Measurements from ENCODE around the gene STRIP2. TPM values are rescaled to one million over a fixed set of nuclear protein-coding genes. Genes with fewer than 3 reads are reported as not detected.

STRIP2 gene
- total RNA-seq, 6 donors from 2014 or later: 1.0 to 5.2 (median 1.7) TPM

GRCh38 chr7:129437190-129437589 lies 3.0 kb downstream of the STRIP2 start:
- WGBS, 2 donors: 96 to 97% methylated on average over 5 of the region's 5 CpGs
- H3K27me3 ChIP-seq: peaks cover 0 to 6% (median 2%) of the 10 kb centered on the region in 4 donors

GRCh38 chr7:129438281-129438838 lies 4.1 kb downstream of the STRIP2 start:
- no peak for DNase-seq
- WGBS, 2 donors: 89 to 94% methylated on average over 6 of the region's 6 CpGs
- Histone ChIP-seq H3K4me1 (peaks cover 8 to 13% (median 11%) of the 10 kb centered on the region in 4 donors), H3K9me3 (no peaks in the 10 kb centered on the region), H3K36me3 (no peaks in the 10 kb centered on the region), H3K27ac (no peak overlapping the region), H3K4me3 (no peak overlapping the region), H3K27me3 (peaks cover 0 to 6% (median 2%) of the 10 kb centered on the region in 4 donors)
- TF ChIP-seq POLR2A (IDR thresholded peaks at IDR 0.05) (no peak), EP300 (IDR thresholded peaks at IDR 0.05) (no peak), POLR2AphosphoS5 (IDR thresholded peaks at IDR 0.05) (no peak)
- TF ChIP-seq, protein P1, sequence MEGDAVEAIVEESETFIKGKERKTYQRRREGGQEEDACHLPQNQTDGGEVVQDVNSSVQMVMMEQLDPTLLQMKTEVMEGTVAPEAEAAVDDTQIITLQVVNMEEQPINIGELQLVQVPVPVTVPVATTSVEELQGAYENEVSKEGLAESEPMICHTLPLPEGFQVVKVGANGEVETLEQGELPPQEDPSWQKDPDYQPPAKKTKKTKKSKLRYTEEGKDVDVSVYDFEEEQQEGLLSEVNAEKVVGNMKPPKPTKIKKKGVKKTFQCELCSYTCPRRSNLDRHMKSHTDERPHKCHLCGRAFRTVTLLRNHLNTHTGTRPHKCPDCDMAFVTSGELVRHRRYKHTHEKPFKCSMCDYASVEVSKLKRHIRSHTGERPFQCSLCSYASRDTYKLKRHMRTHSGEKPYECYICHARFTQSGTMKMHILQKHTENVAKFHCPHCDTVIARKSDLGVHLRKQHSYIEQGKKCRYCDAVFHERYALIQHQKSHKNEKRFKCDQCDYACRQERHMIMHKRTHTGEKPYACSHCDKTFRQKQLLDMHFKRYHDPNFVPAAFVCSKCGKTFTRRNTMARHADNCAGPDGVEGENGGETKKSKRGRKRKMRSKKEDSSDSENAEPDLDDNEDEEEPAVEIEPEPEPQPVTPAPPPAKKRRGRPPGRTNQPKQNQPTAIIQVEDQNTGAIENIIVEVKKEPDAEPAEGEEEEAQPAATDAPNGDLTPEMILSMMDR (IDR thresholded peaks at IDR 0.05): no peak
- no peak for ATAC-seq (ENCODE audit: low FRiP score in 2 of 2)

More at GRCh38 chr7:129437190-129437589, 3.0 kb downstream of the STRIP2 start:
- Histone ChIP-seq H3K36me3 (no peaks in the 10 kb centered on the region), H3K4me3 (no peak overlapping the region), H3K27ac (no peak overlapping the region), H3K4me1 (peaks cover 8 to 16% (median 12%) of the 10 kb centered on the region in 4 donors), H3K9me3 (no peaks in the 10 kb centered on the region)
- no peak for ATAC-seq (ENCODE audit: low FRiP score in 2 of 2)
- no peak for DNase-seq
- TF ChIP-seq, protein P1 (IDR thresholded peaks at IDR 0.05): no peak
- TF ChIP-seq POLR2AphosphoS5 (IDR thresholded peaks at IDR 0.05) (no peak), EP300 (IDR thresholded peaks at IDR 0.05) (no peak), POLR2A (IDR thresholded peaks at IDR 0.05) (no peak)

DNA sequence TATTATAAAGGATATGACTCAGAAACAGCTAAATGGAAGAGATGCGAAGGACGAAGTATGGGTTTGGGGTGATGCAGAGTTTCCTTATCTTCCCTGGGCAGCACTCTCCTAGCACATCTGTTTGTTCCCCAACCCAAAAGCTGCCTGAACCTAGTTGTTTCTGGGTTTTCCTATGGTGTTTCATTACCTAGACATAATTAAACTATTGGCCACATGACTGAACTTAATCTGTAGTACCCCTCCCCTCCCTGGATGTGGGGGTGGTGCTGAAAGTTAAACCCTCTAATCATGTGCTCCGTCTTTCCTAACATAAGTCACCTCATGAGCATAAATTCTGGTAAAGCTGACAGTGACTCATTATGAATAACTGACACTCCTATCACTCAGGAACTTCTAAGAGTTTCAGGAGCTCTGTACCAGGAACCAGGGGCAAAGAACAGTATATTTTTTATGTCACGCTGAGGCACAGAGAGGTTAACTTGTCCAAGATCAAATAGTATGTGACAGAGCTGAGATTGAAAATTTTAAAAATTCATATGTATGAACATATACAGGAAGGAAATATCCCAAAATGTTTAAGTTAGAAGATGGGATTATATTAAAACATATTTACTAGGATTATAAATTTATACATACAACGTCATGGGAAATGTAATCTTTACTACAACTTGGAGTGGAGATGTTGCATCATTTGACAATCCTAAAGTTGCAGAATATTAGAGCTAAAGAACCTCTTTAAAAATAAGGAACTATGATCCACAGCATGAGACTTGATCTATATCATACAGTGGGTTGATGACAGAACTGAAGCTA lies 4.8 kb downstream of the STRIP2 start:
- no peaks in the 10 kb centered on the region for H3K36me3 ChIP-seq
- peaks cover 4 to 9% (median 7%) of the 10 kb centered on the region in 4 donors for H3K4me1 ChIP-seq
- no peak for TF ChIP-seq POLR2AphosphoS5 (IDR thresholded peaks at IDR 0.05)
- TF ChIP-seq, protein P1 (IDR thresholded peaks at IDR 0.05): no peak
- no peak overlapping the region for H3K27ac ChIP-seq
- H3K9me3 ChIP-seq: no peaks in the 10 kb centered on the region
- H3K27me3 ChIP-seq: peaks cover 0 to 6% (median 2%) of the 10 kb centered on the region in 4 donors
- ATAC-seq (ENCODE audit: low FRiP score in 2 of 2): no peak
- H3K4me3 ChIP-seq: no peak overlapping the region
- 64 to 70% methylated on average over 5 of the region's 5 CpGs for WGBS, 2 donors
- no peak for DNase-seq

GRCh38 chr7:129439963-129440625 lies 5.9 kb downstream of the STRIP2 start:
- Histone ChIP-seq H3K27ac (no peak overlapping the region), H3K27me3 (peaks cover 0 to under 1% (median 0%) of the 10 kb centered on the region in 4 donors), H3K4me3 (no peak overlapping the region), H3K9me3 (no peaks in the 10 kb centered on the region), H3K36me3 (no peaks in the 10 kb centered on the region), H3K4me1 (peaks cover 0 to 3% (median 1%) of the 10 kb centered on the region in 4 donors)
- 96 to 98% methylated on average over 3 of the region's 3 CpGs for WGBS, 2 donors
- no peak for DNase-seq
- TF ChIP-seq POLR2A (IDR thresholded peaks at IDR 0.05) (no peak), EP300 (IDR thresholded peaks at IDR 0.05) (no peak), POLR2AphosphoS5 (IDR thresholded peaks at IDR 0.05) (no peak)
- TF ChIP-seq, protein P1 (IDR thresholded peaks at IDR 0.05): no peak
- ATAC-seq (ENCODE audit: low FRiP score in 2 of 2): no peak
